Measurements from ENCODE around the gene TFDP2.

The TFDP2 gene

GRCh38 chr3:142013993-142014392, 135.4 kb downstream of the TFDP2 start:
- TF ChIP-seq, protein P1, sequence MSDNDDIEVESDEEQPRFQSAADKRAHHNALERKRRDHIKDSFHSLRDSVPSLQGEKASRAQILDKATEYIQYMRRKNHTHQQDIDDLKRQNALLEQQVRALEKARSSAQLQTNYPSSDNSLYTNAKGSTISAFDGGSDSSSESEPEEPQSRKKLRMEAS (IDR thresholded peaks at IDR 0.05), result no peak
- TF ChIP-seq, protein P2, sequence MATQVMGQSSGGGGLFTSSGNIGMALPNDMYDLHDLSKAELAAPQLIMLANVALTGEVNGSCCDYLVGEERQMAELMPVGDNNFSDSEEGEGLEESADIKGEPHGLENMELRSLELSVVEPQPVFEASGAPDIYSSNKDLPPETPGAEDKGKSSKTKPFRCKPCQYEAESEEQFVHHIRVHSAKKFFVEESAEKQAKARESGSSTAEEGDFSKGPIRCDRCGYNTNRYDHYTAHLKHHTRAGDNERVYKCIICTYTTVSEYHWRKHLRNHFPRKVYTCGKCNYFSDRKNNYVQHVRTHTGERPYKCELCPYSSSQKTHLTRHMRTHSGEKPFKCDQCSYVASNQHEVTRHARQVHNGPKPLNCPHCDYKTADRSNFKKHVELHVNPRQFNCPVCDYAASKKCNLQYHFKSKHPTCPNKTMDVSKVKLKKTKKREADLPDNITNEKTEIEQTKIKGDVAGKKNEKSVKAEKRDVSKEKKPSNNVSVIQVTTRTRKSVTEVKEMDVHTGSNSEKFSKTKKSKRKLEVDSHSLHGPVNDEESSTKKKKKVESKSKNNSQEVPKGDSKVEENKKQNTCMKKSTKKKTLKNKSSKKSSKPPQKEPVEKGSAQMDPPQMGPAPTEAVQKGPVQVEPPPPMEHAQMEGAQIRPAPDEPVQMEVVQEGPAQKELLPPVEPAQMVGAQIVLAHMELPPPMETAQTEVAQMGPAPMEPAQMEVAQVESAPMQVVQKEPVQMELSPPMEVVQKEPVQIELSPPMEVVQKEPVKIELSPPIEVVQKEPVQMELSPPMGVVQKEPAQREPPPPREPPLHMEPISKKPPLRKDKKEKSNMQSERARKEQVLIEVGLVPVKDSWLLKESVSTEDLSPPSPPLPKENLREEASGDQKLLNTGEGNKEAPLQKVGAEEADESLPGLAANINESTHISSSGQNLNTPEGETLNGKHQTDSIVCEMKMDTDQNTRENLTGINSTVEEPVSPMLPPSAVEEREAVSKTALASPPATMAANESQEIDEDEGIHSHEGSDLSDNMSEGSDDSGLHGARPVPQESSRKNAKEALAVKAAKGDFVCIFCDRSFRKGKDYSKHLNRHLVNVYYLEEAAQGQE (IDR thresholded peaks at IDR 0.05; ENCODE audit: low read depth), result no peak
- no peak for TF ChIP-seq EP300 (IDR thresholded peaks at IDR 0.05; ENCODE audit: borderline replicate concordance)
- no peak for TF ChIP-seq CEBPB (IDR thresholded peaks at IDR 0.05)
- TF ChIP-seq NFIC (IDR thresholded peaks at IDR 0.05), result no peak
- no peak for TF ChIP-seq TEAD4 (IDR thresholded peaks at IDR 0.05)

DNA sequence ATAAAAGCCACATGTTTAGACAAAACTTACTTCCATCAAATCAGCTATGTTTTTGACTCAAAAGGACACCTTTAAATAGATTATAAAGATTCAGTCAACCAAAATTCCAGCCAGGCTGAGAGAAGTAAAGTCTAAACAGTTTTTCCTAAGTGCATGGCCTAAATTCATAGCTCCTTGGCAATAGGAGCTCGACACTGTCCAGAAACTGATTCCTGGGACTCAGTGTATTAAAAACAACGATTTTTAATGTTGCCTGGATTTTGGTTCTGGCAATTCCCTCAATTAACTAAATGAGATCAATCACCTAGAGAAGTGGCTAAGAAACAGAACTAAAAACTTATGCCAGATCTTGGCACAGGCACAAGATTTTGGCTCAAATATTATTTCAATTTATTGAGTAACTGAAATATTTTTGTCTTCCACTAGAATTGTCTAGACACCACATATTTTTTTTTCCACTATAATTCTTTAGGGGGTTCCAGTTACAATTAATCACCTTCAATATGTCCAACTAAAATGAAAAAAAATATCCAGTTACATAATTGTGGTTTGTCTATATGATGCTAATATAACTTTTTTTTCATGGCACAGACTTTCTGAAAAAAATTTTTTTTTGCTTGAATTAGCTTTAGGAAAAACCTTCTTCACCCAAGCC, 135.9 kb downstream of the TFDP2 start:
- TF ChIP-seq RAD21 (IDR thresholded peaks at IDR 0.05; ENCODE audit: low read depth) (no peak), TAF1 (IDR thresholded peaks at IDR 0.05; ENCODE audit: low read depth) (no peak)
- TF ChIP-seq, protein P1 (IDR thresholded peaks at IDR 0.05), result no peak

DNA sequence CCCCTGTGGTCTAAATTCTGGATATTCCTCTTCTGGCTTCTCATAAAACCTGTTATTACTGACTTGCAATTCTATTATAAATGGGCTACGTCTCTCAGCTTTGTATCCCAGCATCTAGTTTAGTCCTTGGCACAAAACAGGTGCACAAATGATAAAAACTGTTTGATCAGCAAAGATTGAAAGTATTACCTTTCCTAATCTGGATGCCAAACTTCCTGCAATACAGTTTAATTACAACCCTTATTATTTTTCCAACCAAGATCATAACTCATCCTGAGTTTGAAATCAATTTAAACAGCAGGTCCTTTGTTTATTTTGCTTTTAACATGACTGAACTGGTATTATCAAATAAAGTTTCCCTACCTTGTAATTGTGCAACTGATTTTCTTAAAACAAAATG, 140.3 kb downstream of the TFDP2 start:
- TF ChIP-seq TAF1 (IDR thresholded peaks at IDR 0.05; ENCODE audit: low read depth) (no peak), EGR1 (IDR thresholded peaks at IDR 0.05) (no peak), CREB1 (IDR thresholded peaks at IDR 0.05; ENCODE audit: low read depth) (no peak), TCF12 (IDR thresholded peaks at IDR 0.05; ENCODE audit: low read depth) (no peak), YY1 (IDR thresholded peaks at IDR 0.05; ENCODE audit: low read depth) (no peak), RAD21 (IDR thresholded peaks at IDR 0.05; ENCODE audit: low read depth) (no peak), FOXM1 (IDR thresholded peaks at IDR 0.05; ENCODE audit: borderline replicate concordance, low read depth) (no peak), CEBPB (IDR thresholded peaks at IDR 0.05) (no peak), TEAD4 (IDR thresholded peaks at IDR 0.05) (no peak), ZBTB7A (IDR thresholded peaks at IDR 0.05; ENCODE audit: low read depth) (no peak), EP300 (IDR thresholded peaks at IDR 0.05; ENCODE audit: borderline replicate concordance) (no peak), NFIC (IDR thresholded peaks at IDR 0.05) (no peak)
- TF ChIP-seq, protein P1 (IDR thresholded peaks at IDR 0.05), result no peak
- TF ChIP-seq, protein P2 (IDR thresholded peaks at IDR 0.05; ENCODE audit: low read depth), result no peak
- TF ChIP-seq, protein P3, sequence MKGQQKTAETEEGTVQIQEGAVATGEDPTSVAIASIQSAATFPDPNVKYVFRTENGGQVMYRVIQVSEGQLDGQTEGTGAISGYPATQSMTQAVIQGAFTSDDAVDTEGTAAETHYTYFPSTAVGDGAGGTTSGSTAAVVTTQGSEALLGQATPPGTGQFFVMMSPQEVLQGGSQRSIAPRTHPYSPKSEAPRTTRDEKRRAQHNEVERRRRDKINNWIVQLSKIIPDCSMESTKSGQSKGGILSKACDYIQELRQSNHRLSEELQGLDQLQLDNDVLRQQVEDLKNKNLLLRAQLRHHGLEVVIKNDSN (IDR thresholded peaks at IDR 0.05), result no peak

- no peak for TF ChIP-seq TEAD4 (IDR thresholded peaks at IDR 0.05)
Observed at GRCh38 chr3:142007710-142008399, 141.5 kb downstream of the TFDP2 start.

GRCh38 chr3:142004025-142004424, 145.3 kb downstream of the TFDP2 start:
- TF ChIP-seq, protein P3 (IDR thresholded peaks at IDR 0.05), result no peak
- no peak for TF ChIP-seq YY1 (IDR thresholded peaks at IDR 0.05; ENCODE audit: low read depth)
- no peak for TF ChIP-seq TAF1 (IDR thresholded peaks at IDR 0.05; ENCODE audit: low read depth)
- TF ChIP-seq RAD21 (IDR thresholded peaks at IDR 0.05; ENCODE audit: low read depth), result no peak
- no peak for TF ChIP-seq ZBTB7A (IDR thresholded peaks at IDR 0.05; ENCODE audit: low read depth)
- TF ChIP-seq EGR1 (IDR thresholded peaks at IDR 0.05), result no peak
- no peak for TF ChIP-seq EP300 (IDR thresholded peaks at IDR 0.05; ENCODE audit: borderline replicate concordance)
- TF ChIP-seq CEBPB (IDR thresholded peaks at IDR 0.05), result no peak
- TF ChIP-seq TEAD4 (IDR thresholded peaks at IDR 0.05), result no peak
- TF ChIP-seq, protein P1 (IDR thresholded peaks at IDR 0.05), result no peak

DNA sequence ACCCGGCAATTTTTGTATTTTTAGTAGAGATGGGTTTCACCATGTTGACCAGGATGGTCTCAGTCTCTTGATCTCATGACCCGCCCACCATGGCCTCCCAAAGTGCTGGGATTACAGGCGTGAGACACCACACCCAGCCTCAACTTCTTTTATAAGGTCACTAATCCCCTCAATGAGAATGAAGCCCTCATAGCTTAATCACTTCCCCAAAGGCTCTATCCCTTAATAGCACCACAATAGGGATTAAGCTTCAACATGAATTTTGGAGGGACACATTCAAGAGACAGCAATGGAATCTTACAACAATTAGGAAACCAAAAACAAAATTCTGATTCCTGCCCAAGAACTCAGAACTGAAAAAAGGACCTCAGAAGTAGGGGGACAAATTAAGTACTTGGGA, 146.1 kb downstream of the TFDP2 start:
- TF ChIP-seq, protein P1 (IDR thresholded peaks at IDR 0.05), result no peak
- TF ChIP-seq TCF12 (IDR thresholded peaks at IDR 0.05; ENCODE audit: low read depth) (no peak), NFIC (IDR thresholded peaks at IDR 0.05) (no peak), TEAD4 (IDR thresholded peaks at IDR 0.05) (no peak), YY1 (IDR thresholded peaks at IDR 0.05; ENCODE audit: low read depth) (no peak), EGR1 (IDR thresholded peaks at IDR 0.05) (no peak), CEBPB (IDR thresholded peaks at IDR 0.05) (no peak), FOXM1 (IDR thresholded peaks at IDR 0.05; ENCODE audit: borderline replicate concordance, low read depth) (no peak), RAD21 (IDR thresholded peaks at IDR 0.05; ENCODE audit: low read depth) (no peak), CREB1 (IDR thresholded peaks at IDR 0.05; ENCODE audit: low read depth) (no peak), ZBTB7A (IDR thresholded peaks at IDR 0.05; ENCODE audit: low read depth) (no peak), EP300 (IDR thresholded peaks at IDR 0.05; ENCODE audit: borderline replicate concordance) (no peak), TAF1 (IDR thresholded peaks at IDR 0.05; ENCODE audit: low read depth) (no peak)
- TF ChIP-seq, protein P2 (IDR thresholded peaks at IDR 0.05; ENCODE audit: low read depth), result no peak
- TF ChIP-seq, protein P3 (IDR thresholded peaks at IDR 0.05), result no peak
